ENCODE data around the gene CLRN2.

- TF ChIP-seq CTCF (IDR thresholded peaks at IDR 0.05) (no peak), POLR2A (IDR thresholded peaks at IDR 0.05) (no peak), POLR2AphosphoS5 (IDR thresholded peaks at IDR 0.05) (no peak), EP300 (IDR thresholded peaks at IDR 0.05) (no peak)
Measured at GRCh38 chr4:17554568-17554967, 39.6 kb downstream of the CLRN2 start.
